Coronary artery (tissue), 2 donors: ENCODE data around the gene ACAA2.

ENCODE experiments used
- DNase-seq: peaks from one replicate; pipeline ENCODE4 v3.0.0-alpha.2; 2017; ENCODE audit warnings: low spot score
- H3K27ac ChIP-seq, 2 donors: fragments of 200-600 bp; sonication (generic); one replicate each; pipeline ENCODE4 v1.5.1; 2016 to 2019
- H3K4me3 ChIP-seq: fragments of 200-600 bp; sonication (generic); 2 replicates; pipeline ENCODE4 v1.5.1; 2016; ENCODE audit warnings: mild to moderate bottlenecking, moderate library complexity
- TF ChIP-seq, protein P1 (sequence below): fragments of 200-600 bp; sonication (generic); IDR thresholded peaks from one replicate; pipeline ENCODE4 v1.5.1; 2019; ENCODE audit warnings: antibody characterized with exemption

ACAA2 gene

DNA sequence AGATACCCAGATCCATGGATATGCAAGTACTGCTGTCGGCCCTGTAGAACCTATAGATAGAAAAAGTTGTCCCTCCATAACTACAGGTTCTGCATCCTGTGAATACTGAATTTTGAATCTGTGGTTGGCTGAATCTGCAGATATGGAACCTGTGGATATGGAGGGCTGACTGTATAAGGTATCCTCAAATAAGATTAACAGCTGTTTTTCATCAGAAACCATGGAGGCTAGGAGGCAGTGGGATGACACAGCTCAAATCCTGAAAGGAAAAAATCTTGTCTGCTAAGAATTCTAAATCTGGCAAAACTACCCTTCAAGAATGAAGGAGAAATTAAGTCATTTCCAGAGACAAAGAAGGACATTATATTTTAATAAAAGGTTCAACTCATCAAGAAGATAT is 14.7 kb upstream of the ACAA2 start:
- TF ChIP-seq, protein P1, sequence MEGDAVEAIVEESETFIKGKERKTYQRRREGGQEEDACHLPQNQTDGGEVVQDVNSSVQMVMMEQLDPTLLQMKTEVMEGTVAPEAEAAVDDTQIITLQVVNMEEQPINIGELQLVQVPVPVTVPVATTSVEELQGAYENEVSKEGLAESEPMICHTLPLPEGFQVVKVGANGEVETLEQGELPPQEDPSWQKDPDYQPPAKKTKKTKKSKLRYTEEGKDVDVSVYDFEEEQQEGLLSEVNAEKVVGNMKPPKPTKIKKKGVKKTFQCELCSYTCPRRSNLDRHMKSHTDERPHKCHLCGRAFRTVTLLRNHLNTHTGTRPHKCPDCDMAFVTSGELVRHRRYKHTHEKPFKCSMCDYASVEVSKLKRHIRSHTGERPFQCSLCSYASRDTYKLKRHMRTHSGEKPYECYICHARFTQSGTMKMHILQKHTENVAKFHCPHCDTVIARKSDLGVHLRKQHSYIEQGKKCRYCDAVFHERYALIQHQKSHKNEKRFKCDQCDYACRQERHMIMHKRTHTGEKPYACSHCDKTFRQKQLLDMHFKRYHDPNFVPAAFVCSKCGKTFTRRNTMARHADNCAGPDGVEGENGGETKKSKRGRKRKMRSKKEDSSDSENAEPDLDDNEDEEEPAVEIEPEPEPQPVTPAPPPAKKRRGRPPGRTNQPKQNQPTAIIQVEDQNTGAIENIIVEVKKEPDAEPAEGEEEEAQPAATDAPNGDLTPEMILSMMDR, result no peak
- H3K4me3 ChIP-seq, result no peak overlapping the region
- no peak for DNase-seq
- H3K27ac ChIP-seq, result no peak overlapping the region

DNA sequence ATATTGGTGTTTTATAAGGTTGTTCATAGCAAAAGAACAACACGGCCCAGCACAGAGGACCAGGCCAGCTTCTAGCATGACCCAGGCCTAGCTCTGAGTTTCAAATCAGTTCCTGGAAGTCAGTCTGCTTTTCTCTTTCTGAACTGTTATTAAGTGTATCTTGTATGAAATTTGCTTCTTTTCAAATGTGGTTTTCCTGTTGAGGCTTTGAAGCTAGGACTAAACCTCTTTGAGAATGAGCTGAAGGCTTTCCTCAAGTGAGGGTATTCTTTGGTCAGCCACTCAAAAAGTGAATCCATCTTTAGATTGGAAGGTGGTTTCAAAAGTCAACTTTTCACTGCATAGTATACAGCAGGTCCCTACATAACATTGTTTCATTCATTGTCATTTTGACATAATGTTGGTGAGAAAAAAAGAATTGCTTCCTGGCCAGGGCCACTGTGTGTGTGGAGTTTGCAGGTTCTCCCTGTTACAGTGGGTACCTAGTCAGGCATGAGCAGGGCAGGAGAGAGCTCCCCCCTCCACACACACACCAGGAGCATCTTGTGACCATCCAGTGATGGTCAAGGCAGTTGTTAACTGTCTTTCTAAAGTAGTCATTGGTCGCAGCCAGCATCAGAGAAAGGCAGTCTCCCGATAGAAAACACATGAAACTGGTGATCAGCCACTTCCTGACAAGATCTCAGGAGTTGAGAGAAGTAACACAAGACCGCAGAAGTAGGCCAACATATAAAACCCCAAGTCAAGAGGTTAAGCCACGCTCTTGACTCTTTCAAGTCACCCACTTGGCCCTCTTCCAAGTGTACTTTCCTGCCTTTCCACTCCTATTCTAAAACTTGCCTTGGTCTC is 6.7 kb upstream of the ACAA2 start:
- H3K4me3 ChIP-seq, result no peak overlapping the region
- TF ChIP-seq, protein P1, result no peak
- no peak for DNase-seq
- H3K27ac ChIP-seq, result no peak overlapping the region

DNA sequence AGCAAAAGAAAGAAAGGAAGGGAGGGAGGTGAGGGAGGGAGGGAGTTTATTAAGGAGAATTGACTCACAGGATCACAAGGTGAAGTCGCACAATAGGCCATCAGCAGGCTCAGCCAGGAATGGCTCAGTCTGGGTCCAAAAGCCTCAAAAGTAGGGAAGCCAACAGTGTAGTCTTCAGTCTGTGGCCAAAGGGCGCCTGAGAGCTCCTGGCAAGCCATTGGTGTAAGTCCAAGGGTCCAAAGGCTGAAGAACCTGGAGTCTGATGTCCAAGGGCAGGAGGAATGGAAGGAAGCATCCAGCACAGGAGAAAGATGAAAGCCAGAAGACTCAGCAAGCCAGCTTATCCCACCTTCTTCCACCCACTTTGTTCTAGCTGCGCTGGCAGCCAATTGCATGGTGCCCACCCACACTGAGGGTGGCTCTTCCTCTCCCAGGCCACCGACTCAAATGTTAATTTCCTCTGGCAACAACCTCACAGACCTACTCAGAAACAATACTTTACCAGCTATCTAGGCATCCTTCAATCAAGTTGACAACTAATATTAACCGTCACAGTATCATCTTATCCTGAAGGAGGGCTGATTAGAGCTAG is 5.8 kb upstream of the ACAA2 start:
- Histone ChIP-seq H3K4me3 (no peak overlapping the region), H3K27ac (no peak overlapping the region)
- no peak for DNase-seq
- TF ChIP-seq, protein P1, result no peak

DNA sequence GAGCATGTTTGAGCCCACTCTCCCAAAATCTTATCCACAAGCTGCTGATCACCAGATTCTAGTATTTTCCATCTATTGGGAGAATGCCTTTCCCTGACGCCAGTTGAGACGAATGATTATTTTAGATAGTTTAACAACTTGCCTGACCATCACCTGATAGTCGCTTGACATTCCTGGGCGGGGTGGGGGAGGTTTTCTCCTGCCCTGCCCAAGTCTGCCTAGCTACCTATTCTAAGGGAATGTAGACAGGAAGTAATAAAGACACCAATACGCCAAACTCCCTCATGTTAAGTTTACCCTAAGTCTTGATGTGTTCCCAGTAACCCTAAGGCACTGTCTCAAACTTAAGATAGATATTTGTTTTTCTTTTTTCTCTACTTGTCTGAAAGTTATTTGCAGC is 4.6 kb upstream of the ACAA2 start:
- Histone ChIP-seq H3K27ac (no peak overlapping the region), H3K4me3 (no peak overlapping the region)
- DNase-seq, result no peak
- TF ChIP-seq, protein P1, result no peak

DNA sequence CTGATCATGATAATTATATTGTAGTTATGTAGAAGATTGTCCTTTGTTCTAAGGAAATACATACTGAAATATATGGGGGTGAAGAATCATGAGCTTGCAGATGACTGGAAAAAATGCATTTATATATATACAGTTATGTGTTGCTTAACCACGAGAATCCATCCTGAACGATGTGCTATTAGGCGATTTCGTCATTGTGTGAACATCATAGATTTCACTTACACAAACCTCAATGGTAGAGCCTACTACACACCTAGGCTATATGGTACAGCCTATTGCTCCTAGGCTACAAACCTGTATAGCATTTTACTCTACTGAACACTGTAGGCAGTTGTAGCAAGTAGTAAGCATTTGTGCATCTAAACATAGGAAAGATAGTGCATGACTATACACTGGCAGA is 2.6 kb upstream of the ACAA2 start:
- Histone ChIP-seq H3K27ac (no peak overlapping the region), H3K4me3 (no peak overlapping the region)
- TF ChIP-seq, protein P1, result no peak
- DNase-seq, result no peak

DNA sequence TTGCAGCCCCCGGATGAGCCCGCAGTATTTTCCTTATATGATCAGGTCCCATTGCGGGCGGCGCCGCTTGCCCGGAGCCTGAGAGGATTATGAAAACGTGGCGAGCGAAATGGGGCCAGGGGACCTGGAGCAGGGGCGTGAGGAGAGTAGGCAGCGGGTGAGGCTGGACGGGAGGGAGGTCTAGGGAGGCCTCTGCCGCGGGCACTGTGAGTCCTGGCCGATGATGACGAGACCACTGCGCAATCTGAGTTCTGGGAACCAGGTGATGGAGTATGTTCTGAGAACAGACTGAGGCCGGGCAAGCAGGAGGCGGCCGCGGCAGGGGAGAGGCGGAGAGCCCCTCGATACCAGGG is 790 bp upstream of the ACAA2 start:
- H3K4me3 ChIP-seq, result peak overlapping the region; percentile 93
- DNase-seq, result peak; percentile 88
- TF ChIP-seq, protein P1, result no peak

DNA sequence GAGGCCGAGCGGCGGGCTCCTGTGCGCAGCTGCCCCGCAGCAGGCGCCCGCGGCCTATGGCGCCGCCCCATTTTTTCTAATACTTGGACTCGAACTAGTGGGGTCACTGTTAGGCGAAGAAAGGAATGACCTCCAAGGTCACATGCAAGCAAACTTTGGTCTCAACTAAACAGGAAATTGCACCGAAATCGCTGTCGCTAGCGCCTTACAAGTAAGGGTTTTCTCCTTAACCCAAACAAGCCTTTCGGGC is 339 bp downstream of the ACAA2 start:
- Histone ChIP-seq H3K27ac (peak overlapping the region; percentile 85 to 96), H3K4me3 (peak overlapping the region; percentile 93)
- TF ChIP-seq, protein P1, result no peak
- no peak for DNase-seq

More for the DNA sequence above, 790 bp upstream of the ACAA2 start:
- peak overlapping the region; percentile 85 to 96 for H3K27ac ChIP-seq
